ENCODE measurements around the gene TBC1D21.

The TBC1D21 gene, protein sequence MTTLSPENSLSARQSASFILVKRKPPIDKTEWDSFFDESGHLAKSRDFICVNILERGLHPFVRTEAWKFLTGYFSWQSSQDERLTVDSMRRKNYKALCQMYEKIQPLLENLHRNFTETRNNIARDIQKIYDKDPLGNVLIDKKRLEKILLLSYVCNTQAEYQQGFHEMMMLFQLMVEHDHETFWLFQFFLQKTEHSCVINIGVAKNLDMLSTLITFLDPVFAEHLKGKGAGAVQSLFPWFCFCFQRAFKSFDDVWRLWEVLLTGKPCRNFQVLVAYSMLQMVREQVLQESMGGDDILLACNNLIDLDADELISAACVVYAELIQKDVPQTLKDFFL

DNA sequence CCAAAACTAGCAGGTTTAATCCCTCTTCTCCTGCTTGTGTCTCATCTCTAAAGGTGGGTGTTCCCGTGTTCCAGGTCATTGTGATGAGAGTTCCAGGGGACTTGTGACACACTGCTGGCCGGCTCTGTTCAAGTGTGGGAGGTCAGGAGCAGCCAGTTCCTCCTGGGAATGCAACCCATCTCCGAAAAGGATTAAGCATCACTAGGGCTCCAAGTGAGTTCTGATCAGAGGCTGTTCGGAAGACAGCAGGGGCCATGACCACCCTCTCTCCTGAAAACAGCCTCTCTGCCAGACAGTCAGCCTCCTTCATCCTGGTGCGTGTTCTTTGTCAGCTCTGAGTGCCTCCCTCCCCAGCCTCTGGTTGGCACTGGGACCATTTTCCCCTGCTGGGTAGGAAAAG lies at the start of gene TBC1D21:
Gene TBC1D21 (plus strand): TSS at position 109 of the 400 bp plus-strand sequence. CDS start 146 bp downstream, at position 255.
- no peak for DNase-seq (ENCODE audit: low read depth)

DNA sequence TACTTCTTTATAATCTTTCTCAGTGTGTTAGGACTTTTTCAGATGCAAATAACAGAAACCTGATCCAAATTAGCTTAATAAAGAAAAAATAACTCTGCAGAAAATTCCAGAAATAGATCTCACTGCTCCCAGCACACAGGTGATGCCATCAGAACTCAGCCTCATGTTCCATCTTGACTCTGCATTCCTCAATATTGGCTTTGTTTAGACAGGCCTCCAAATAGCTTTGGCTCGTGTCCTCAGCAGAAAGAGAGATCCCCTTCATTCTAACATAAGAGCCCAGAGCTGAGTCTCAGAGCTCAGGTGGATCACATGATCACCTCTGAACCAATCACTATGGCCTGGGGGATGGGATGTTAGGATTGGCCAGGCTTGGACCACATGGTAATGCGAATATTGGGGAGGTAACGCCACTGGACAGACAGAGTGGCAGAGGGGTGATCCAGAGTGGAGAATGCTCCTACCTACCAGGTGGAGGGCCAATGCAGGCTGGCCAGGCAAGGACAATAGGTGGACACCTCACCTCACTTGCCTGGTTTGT lies 46.6 kb upstream of the TBC1D21 start:
- DNase-seq (ENCODE audit: low read depth): no peak

DNA sequence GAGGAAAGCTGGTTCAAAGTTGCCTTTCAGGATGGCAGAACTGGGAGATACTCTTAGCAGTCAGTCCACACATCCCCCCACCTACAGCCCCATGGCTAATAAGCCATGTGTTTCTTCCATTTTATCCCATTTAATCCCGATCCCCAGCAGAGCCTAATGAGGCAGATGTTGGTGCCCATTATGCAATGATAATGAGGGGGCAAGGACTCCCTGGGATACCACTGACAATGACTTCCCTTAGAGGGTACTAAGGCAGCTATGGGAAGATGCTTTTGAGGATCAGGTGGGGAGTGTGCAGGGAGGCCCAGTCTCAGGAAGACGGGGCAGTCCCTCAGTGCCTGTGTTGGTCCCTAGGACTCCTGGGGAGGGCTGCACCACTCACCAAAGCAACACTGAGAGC lies 43.8 kb upstream of the TBC1D21 start:
- DNase-seq (ENCODE audit: low read depth): no peak

- no peak for DNase-seq (ENCODE audit: low read depth)
Measured at GRCh38 chr15:73832657-73833056, 40.7 kb upstream of the TBC1D21 start.

- no peak for DNase-seq (ENCODE audit: low read depth)
Measured at GRCh38 chr15:73836845-73837244, 36.5 kb upstream of the TBC1D21 start.

- no peak for DNase-seq (ENCODE audit: low read depth)
Measured at GRCh38 chr15:73838831-73839426, 34.4 kb upstream of the TBC1D21 start.

DNA sequence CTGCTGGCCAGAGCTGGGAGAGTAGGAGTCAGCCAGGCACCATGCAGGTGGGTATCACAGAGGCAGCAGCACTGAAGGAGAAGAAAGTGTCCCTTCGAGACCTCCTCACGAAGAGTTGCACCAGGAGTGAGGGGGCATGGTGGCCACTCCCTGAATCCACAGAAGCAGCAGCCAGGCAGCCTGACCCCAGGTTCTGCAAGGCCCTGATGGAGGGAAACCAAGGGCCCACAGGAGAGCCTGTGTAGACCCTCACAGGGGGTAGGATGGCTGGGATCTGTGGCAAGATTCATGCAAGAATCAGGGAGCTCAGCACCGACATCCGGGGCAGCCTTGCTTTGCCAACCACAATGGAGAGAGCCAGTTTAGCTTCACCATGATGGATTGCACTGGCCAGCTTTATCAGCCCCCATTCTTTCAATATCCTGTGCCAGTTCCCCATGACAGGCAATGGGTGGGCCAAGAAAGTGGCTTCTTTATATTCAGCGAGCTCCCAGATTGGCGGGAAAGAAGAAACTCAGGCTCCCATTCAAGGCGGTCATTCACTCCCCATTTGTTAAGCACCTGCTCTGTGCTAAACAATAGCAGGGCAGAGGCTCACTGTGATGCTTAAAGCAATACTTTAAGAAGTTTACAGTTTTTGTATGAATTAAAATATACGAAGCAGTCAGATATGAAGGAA lies 33.5 kb upstream of the TBC1D21 start:
- DNase-seq (ENCODE audit: low read depth): no peak

GRCh38 chr15:73840771-73841170 lies 32.6 kb upstream of the TBC1D21 start:
- no peak for DNase-seq (ENCODE audit: low read depth)

GRCh38 chr15:73841756-73842725 lies 31.3 kb upstream of the TBC1D21 start:
- no peak for DNase-seq (ENCODE audit: low read depth)

GRCh38 chr15:73843787-73844186 lies 29.6 kb upstream of the TBC1D21 start:
- DNase-seq (ENCODE audit: low read depth): no peak

DNA sequence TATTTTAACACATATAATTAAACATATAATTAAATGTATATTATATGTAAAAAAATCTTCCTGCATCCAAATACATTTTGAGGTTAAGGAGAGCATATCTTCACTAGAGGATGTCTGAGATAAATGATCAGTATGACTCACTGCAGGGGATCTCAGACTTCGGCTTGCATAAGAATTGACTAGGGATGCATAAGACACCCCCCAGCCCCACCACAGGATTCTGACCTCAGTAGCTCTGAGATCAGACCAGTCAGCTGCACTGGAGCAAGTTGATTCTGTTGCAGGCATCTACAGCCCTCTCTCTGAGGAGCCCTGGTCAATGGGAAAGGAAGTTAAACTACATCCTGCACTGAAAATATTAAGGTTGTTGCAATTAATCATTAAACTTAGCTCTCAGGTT lies 29.0 kb upstream of the TBC1D21 start:
- no peak for DNase-seq (ENCODE audit: low read depth)

DNA sequence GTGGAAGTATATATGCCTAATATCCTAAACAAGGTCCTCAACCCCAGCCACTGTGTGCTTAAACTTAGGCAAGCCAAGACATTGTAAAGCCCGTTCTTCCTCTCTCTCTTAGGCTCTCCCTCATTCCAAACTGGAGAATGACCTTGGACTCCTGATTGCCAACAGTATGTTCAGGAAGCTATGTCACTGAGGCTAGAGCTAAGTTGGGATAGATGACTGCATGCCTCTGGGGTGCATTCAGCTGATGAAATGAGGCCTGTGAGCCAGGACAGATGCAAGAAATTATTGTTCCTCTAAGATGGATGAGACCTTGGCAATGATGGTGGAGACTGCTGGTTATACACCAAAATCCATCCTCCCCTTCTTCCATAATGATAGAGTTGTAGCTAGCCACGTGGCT lies 27.9 kb upstream of the TBC1D21 start:
- no peak for DNase-seq (ENCODE audit: low read depth)

- no peak for DNase-seq (ENCODE audit: low read depth)
Measured at GRCh38 chr15:73845907-73846306, 27.5 kb upstream of the TBC1D21 start.

GRCh38 chr15:73849641-73850040 lies 23.7 kb upstream of the TBC1D21 start:
- DNase-seq (ENCODE audit: low read depth): no peak

DNA sequence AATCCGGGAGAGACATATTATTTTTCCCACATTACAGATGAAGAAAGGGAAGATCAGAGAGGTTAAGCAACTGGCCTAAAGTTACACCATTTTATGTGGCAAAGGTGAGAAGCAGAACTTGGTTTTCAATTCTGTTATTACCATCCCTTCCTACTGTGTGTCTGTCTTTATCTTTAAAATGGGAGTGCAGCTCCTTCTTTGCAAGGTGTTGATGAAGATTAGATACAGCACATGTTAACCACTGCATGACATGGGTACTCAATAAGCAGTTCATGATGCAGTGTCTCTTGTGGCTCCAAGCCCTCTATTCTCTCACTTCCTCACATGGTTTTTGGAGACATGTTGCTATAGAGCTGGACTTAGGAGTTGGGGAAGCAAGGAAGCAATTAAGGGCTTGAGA lies 23.1 kb upstream of the TBC1D21 start:
- no peak for DNase-seq (ENCODE audit: low read depth)

GRCh38 chr15:73851689-73852088 lies 21.7 kb upstream of the TBC1D21 start:
- no peak for DNase-seq (ENCODE audit: low read depth)

GRCh38 chr15:73852507-73852906 lies 20.9 kb upstream of the TBC1D21 start:
- DNase-seq (ENCODE audit: low read depth): no peak

- DNase-seq (ENCODE audit: low read depth): no peak
Measured at GRCh38 chr15:73854265-73854664, 19.1 kb upstream of the TBC1D21 start.

- DNase-seq (ENCODE audit: low read depth): no peak
Measured at GRCh38 chr15:73856458-73857192, 16.7 kb upstream of the TBC1D21 start.

DNA sequence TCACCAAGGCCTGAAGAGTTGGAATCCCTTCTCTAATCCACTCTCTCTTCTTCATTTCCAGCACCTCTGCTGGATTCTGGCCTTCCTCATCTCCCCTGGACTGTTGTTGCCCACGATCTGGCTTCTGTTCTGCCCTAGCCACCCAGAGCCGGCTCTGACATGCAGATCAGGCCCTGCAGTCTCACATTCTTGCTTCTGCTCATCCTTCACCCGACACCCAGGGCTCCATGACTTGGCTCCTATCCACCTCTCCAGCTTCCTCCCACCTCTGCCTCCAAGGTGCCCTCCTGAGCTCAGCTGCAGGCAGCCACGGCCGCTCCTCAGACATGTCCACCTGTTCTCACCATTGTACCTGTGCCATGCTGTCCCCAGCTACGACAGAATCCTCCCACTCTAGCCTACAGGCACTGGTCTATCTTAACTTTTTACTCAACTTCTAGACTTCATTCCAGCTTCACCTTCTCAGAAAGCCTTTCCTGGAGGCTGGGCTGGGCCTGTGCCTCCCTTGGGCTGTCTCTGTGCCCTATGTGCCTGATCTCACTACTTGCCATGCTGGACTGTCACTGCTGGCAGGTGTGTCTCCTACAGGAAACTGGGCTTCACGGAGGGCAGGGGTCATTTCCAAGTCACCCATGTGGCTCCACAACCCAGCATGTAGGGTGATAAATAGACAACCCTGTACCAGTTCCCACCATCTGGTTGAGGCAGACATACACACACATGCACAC lies 16.0 kb upstream of the TBC1D21 start:
- DNase-seq (ENCODE audit: low read depth): no peak
